Tracheal epithelial cell (primary cell): ENCODE measurements around the gene FRK. TPM values are rescaled to one million over a fixed set of nuclear protein-coding genes. Genes with fewer than 3 reads are reported as not detected.

Source experiments
- total RNA-seq: library from RNA; depleted of rRNA; stranded (reverse); fragments of >200 nt; gene quantifications from 2 replicates; pipeline ENCODE4 v1.2.1, GENCODE V29; 2014

FRK gene, protein sequence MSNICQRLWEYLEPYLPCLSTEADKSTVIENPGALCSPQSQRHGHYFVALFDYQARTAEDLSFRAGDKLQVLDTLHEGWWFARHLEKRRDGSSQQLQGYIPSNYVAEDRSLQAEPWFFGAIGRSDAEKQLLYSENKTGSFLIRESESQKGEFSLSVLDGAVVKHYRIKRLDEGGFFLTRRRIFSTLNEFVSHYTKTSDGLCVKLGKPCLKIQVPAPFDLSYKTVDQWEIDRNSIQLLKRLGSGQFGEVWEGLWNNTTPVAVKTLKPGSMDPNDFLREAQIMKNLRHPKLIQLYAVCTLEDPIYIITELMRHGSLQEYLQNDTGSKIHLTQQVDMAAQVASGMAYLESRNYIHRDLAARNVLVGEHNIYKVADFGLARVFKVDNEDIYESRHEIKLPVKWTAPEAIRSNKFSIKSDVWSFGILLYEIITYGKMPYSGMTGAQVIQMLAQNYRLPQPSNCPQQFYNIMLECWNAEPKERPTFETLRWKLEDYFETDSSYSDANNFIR
- 2.8 and 4.8 TPM in 2 replicates for total RNA-seq

DNA sequence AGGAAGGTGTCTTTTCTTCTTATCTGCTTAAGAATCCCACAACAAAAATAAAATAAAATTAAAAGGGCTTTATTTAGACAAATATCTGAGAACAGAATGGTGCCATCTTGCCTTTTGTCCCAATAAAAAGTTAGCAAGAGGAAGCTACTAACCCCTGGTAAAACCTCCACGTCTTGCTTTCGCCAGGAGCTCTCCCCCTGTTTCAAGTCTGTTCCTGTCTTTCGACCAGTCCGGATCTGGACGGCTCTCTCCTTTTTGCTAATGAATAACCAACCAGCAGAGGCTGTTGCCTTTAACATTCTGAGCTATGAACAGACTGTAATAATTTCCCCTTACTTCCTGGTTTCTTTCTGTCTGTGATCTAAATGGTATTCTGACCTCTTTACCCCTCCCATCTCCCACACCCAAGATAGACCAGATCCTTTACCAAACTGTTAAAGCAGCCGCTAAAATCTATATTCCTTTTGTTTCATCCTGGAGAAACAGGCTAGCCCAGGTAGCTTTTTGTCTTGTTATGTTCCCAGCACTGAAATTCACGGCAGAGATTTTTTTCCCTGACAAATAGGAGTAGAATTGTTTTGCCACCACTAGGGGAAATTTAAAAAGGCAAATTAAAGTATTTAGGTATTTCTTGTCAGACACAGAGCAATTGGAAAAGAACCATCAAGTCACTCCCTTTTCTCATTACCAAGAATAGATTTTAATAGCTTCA, at the start of gene FRK:
Gene FRK, minus strand, starts transcription at position 320 of the 712 bp plus-strand sequence. CDS start 580 bp downstream, outside the sequence.

DNA sequence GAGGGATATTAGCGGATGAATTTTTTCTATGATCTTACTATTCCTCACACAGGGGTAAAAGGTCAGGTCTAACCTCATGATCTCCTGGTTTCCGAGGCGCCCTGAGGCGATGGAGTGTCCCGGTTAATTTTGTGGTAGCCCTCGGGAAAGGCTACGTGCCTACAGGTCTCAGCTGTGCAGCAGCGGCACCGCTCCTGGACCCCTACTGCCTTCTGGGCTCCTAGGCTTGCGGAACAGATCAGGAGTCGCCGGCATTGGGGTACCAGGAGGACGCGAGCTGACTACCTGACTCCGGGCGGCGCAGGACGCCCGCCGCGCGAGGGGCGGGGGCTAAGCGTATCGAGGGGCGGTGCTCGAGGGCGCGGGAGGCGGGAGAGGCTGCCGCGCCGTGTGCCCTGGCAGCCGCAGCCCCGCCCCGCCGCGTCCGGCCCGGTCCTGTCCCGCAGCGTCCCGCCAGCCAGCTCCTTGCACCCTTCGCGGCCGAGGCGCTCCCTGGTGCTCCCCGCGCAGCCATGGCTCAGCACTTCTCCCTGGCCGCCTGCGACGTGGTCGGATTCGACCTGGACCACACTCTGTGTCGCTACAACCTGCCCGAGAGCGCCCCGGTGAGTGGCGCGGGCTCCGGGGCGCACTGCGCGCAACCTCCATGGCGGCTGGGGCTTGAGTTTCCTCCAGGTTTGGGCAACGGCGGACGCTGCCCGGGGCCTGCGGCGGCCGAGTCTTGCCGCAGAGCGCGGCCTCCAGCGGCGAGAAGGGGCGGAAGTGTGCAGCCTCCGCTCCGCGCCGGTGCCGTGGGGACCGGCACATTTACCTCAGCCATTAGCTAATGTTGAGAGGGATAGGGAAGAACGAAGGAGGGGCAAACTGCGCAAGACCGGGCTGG, 40.0 kb upstream of the FRK start, which contains the start of gene NT5DC1:
Gene NT5DC1, plus strand, starts transcription at position 435 of the 883 bp plus-strand sequence. Its CDS starts 78 bp downstream, at position 513.

Other genes with a start within 250 kb of the FRK start
- 6.4 and 6.5 TPM in 2 replicates for gene NT5DC1, start 40.0 kb upstream of the FRK start, total RNA-seq
- 0.24 TPM in 1 of 2 replicates, not detected in the other for gene COL10A1, start 65.2 kb upstream of the FRK start, total RNA-seq
- 2.9 and 3.0 TPM in 2 replicates for gene TSPYL4, start 193.2 kb upstream of the FRK start, total RNA-seq
- 61.9 and 68.4 TPM in 2 replicates for gene TSPYL1, start 219.0 kb upstream of the FRK start, total RNA-seq